Kidney (tissue), 14 donors: ENCODE results near the gene SPOCK1. TPM values are rescaled to one million over a fixed set of nuclear protein-coding genes. Genes with fewer than 3 reads are reported as not detected.

ENCODE experiments used
- DNase-seq, 5 donors: peaks; one replicate each; pipeline ENCODE4 v3.0.0-alpha.2; 2013 to 2020
- FAIRE-seq: peaks from 2 replicates; lab custom pipeline; 2012; peaks lifted over from hg19 to GRCh38; lab: Jason Lieb, UNC
- H3K27ac ChIP-seq, 2 donors: one replicate each; pipeline ENCODE4 v1.7.0; 2013; ENCODE audit warnings: low read depth in 2 of 2, low read length in 2 of 2, inconsistent platforms in 1 of 2
- H3K27me3 ChIP-seq: one replicate; pipeline ENCODE4 v1.7.1; 2013; ENCODE audit warnings: low read length, inconsistent platforms; ENCODE audit not compliant: control insufficient read depth, insufficient read depth
- H3K36me3 ChIP-seq, 3 donors: one replicate each; pipeline versions ENCODE4 v1.7.0 to v1.7.1; 2013; ENCODE audit warnings: low read length in 3 of 3, control low read depth in 1 of 3, inconsistent platforms in 1 of 3; ENCODE audit not compliant: insufficient read depth in 3 of 3, control insufficient read depth in 2 of 3
- H3K4me1 ChIP-seq, 3 donors: one replicate each; pipeline versions ENCODE4 v1.7.0 to v1.7.1; 2013; ENCODE audit warnings: low read length in 3 of 3, inconsistent platforms in 1 of 3, low read depth in 1 of 3; ENCODE audit not compliant: control insufficient read depth in 2 of 3, insufficient read depth in 2 of 3
- H3K4me3 ChIP-seq, 3 donors: one replicate each; pipeline versions ENCODE4 v1.7.0 to v1.8.1; 2013; ENCODE audit warnings: low read length in 3 of 3, control low read depth in 1 of 3, inconsistent platforms in 1 of 3
- H3K9ac ChIP-seq, 3 donors: one replicate each; pipeline versions ENCODE4 v1.7.0 to v1.7.1; 2013; ENCODE audit warnings: low read length in 3 of 3, control low read depth in 1 of 3, inconsistent platforms in 1 of 3
- H3K9me3 ChIP-seq, 3 donors: one replicate each; pipeline versions ENCODE4 v1.7.0 to v1.7.1; 2013; ENCODE audit warnings: low read length in 3 of 3, control low read depth in 1 of 3, inconsistent platforms in 1 of 3; ENCODE audit not compliant: control insufficient read depth in 2 of 3, insufficient read depth in 1 of 3
- CTCF ChIP-seq: IDR thresholded peaks from 3 replicates; pipeline ENCODE4 v1.5.1; 2012; ENCODE audit warnings: mild to moderate bottlenecking, moderate library complexity, borderline replicate concordance; ENCODE audit not compliant: insufficient read depth; ENCODE audit errors: extremely low read depth
- intact Hi-C: fragments of 100-400 bp; cut with DNase I; formaldehyde crosslinking; loops from one replicate; pipeline ENCODE4 v1.11.1; 2022
- polyA plus RNA-seq: library from polyadenylated mRNA; stranded (reverse); fragments of 350-450 nt; fragmentation: Illumina TruSeq; extraction: RNeasy Lipid Tissue Mini Kit (QIAGEN cat#74804); gene quantifications from one replicate; pipeline ENCODE4 v1.2.3, GENCODE V29; 2014; ENCODE audit warnings: low read depth, low replicate concordance; ENCODE audit not compliant: insufficient read depth
- total RNA-seq: library from RNA; stranded (reverse); fragmentation: NEBNext Ultra II Directional; extraction: Animal tissue kit (Norgen Biotek cat#: 25700); gene quantifications from one replicate; pipeline ENCODE4 v1.2.1, GENCODE V29; 2021
- donor health status: control.
- donor health status: control.
- donor health status: control.
- donor health status: control.
- donor health status: control.
- donor health status: DM: yes; HTN: yes; CAD: no.
- donor health status: Normal renal cell carcinoma (clear cell type).

SPOCK1 gene
- total and polyA plus RNA-seq, 2 donors from 2014 or later = 15.7 to 32.8 TPM

- Histone ChIP-seq H3K27me3 (no peaks in the 10 kb centered on the region), H3K4me3 (no peak overlapping the region), H3K9ac (no peak overlapping the region), H3K36me3 (no peaks in the 10 kb centered on the region), H3K27ac (no peak overlapping the region), H3K4me1 (no peaks in the 10 kb centered on the region), H3K9me3 (no peaks in the 10 kb centered on the region)
- DNase-seq (peak in 4 of 5 donors; percentile 66 to 79 (median 77)), FAIRE-seq (no peak)
- intact Hi-C loops = no loop called here
- no peak for TF ChIP-seq CTCF
Observed at GRCh38 chr5:137078171-137078665, 420.9 kb downstream of the SPOCK1 start.

- FAIRE-seq = no peak
- intact Hi-C loops = no loop called here
- Histone ChIP-seq H3K27ac (no peak overlapping the region), H3K9ac (no peak overlapping the region), H3K27me3 (no peaks in the 10 kb centered on the region), H3K4me3 (no peak overlapping the region), H3K4me1 (peaks cover 0 to 11% (median 7%) of the 10 kb centered on the region in 3 donors), H3K36me3 (no peaks in the 10 kb centered on the region), H3K9me3 (no peaks in the 10 kb centered on the region)
- peak; percentile 86 to 89 (median 87) for DNase-seq
- peak; percentile 46 for TF ChIP-seq CTCF
Observed at GRCh38 chr5:137075163-137075970, 423.8 kb downstream of the SPOCK1 start.

GRCh38 chr5:137073189-137073588 is 425.9 kb downstream of the SPOCK1 start:
- DNase-seq (no peak), FAIRE-seq (no peak)
- H3K36me3 ChIP-seq = no peaks in the 10 kb centered on the region
- no peaks in the 10 kb centered on the region for H3K27me3 ChIP-seq
- intact Hi-C loops = no loop called here
- peak overlapping the region in 1 of 2 donors; percentile 82 for H3K27ac ChIP-seq
- no peak overlapping the region for H3K4me3 ChIP-seq
- H3K9ac ChIP-seq = no peak overlapping the region
- H3K9me3 ChIP-seq = no peaks in the 10 kb centered on the region
- peaks cover 0 to 11% (median 7%) of the 10 kb centered on the region in 3 donors for H3K4me1 ChIP-seq
- no peak for TF ChIP-seq CTCF
